ENCODE results near the gene SPEM1. TPM values are rescaled to one million over a fixed set of nuclear protein-coding genes. Genes with fewer than 3 reads are reported as not detected.

SPEM1 gene
- total and polyA plus RNA-seq, 2 donors (not counting 1 experiment from before 2014, with no cell fraction given) = not detected

DNA sequence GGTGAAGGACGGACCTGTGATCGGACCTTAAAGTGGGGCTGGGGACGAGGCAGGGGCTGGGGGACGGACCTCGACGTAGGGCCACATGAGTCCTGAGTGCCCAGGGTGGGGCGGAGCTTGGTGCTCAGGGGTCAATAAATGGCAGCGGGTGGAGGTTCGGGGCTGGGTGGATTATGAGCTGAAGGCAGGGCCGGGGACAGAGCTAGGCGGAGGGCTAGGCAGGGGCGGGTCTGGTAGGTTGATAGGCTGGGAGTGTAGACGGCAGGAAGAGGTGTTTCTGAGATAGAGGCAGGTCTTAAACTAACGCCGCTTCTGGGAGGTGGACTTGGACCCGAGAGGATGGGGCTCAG lies 25.5 kb downstream of the SPEM1 start:
- Mint-ChIP-seq H3K4me3 (peak overlapping the region; percentile 84), H3K9me3 (ENCODE audit: insufficient read depth) (no peaks in the 10 kb centered on the region), H3K4me1 (peaks cover 23% of the 10 kb centered on the region), H3K27ac (peak overlapping the region; percentile 15), H3K27me3 (peaks cover 69% of the 10 kb centered on the region)
- TF ChIP-seq EZH2 (IDR thresholded peaks at IDR 0.05; ENCODE audit: borderline replicate concordance, insufficient read depth, low read depth, low read length, poor library complexity, severe bottlenecking) = no peak
- TF ChIP-seq, protein P1, sequence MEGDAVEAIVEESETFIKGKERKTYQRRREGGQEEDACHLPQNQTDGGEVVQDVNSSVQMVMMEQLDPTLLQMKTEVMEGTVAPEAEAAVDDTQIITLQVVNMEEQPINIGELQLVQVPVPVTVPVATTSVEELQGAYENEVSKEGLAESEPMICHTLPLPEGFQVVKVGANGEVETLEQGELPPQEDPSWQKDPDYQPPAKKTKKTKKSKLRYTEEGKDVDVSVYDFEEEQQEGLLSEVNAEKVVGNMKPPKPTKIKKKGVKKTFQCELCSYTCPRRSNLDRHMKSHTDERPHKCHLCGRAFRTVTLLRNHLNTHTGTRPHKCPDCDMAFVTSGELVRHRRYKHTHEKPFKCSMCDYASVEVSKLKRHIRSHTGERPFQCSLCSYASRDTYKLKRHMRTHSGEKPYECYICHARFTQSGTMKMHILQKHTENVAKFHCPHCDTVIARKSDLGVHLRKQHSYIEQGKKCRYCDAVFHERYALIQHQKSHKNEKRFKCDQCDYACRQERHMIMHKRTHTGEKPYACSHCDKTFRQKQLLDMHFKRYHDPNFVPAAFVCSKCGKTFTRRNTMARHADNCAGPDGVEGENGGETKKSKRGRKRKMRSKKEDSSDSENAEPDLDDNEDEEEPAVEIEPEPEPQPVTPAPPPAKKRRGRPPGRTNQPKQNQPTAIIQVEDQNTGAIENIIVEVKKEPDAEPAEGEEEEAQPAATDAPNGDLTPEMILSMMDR (IDR thresholded peaks at IDR 0.05) = no peak
- intact Hi-C loops (cut with micrococcal nuclease) = no loop called here
- peaks cover 0 to 71% (median 48%) of the 10 kb centered on the region in 4 experiments for H3K27me3 ChIP-seq (replicated peaks in 1 of 4; ENCODE audit: control extremely low read depth in 1 of 4, control insufficient read depth in 3 of 4, insufficient read depth in 4 of 4, low read length in 3 of 4)
- H2AFZ ChIP-seq (ENCODE audit: insufficient read depth, low read depth, low read length, poor library complexity, severe bottlenecking) = peak overlapping the region; percentile 47
- 6% methylated on average over 14 of the region's 16 CpGs for WGBS (ENCODE audit: insufficient coverage)
- H3K79me2 ChIP-seq (ENCODE audit: control insufficient read depth, insufficient read depth, low read length) = no peaks in the 10 kb centered on the region
- POLR2A ChIA-PET = interaction anchor here (0.6 to 0.9 kb wide), 3 partner anchors 9 to 366 kb away, joined by 3 to 4 read pairs (median 3); partner anchors contain the start of gene CLEC10A
- peaks cover 2% of the 10 kb centered on the region for H4K20me1 ChIP-seq (ENCODE audit: control insufficient read depth, insufficient read depth, low read length, poor library complexity, severe bottlenecking)
- peaks cover 0 to 22% (median 0%) of the 10 kb centered on the region in 3 donors for H3K9me3 ChIP-seq (ENCODE audit: control extremely low read depth in 1 of 3, control insufficient read depth in 2 of 3, insufficient read depth in 1 of 3, low read length in 2 of 3)
- H3K27ac ChIP-seq (ENCODE audit: low read length in 2 of 2) = no peak overlapping the region
- CTCF ChIA-PET = interaction anchor here (0.6 to 3.8 kb wide), 6 partner anchors 9 to 115 kb away, joined by 3 to 17 read pairs (median 4); partner anchors contain the start of genes SENP3 and TMEM102
- H3K4me3 ChIP-seq (ENCODE audit: control extremely low read depth in 1 of 5, extremely low read depth in 1 of 5, insufficient read depth in 1 of 5, low read depth in 2 of 5, low read length in 4 of 5) = peak overlapping the region in 3 of 5 experiments; percentile 41 to 53 (median 44)
- ATAC-seq (ENCODE audit: low read depth) (peak; percentile 59), DNase-seq (peak; percentile 53)
- H3K9ac ChIP-seq (ENCODE audit: low read length) = peak overlapping the region; percentile 53
- H3K4me2 ChIP-seq (replicated peaks; ENCODE audit: low read depth, low read length, poor library complexity, severe bottlenecking) = peak overlapping the region; percentile 87
- H3K36me3 ChIP-seq (replicated peaks in 1 of 2; ENCODE audit: control extremely low read depth in 1 of 2, control insufficient read depth in 1 of 2, extremely low read depth in 1 of 2, insufficient read depth in 2 of 2, low read length in 1 of 2) = no peaks in the 10 kb centered on the region
- peaks cover 27 to 34% of the 10 kb centered on the region in 2 donors for H3K4me1 ChIP-seq (ENCODE audit: control insufficient read depth in 2 of 2, insufficient read depth in 2 of 2, low read length in 2 of 2)

DNA sequence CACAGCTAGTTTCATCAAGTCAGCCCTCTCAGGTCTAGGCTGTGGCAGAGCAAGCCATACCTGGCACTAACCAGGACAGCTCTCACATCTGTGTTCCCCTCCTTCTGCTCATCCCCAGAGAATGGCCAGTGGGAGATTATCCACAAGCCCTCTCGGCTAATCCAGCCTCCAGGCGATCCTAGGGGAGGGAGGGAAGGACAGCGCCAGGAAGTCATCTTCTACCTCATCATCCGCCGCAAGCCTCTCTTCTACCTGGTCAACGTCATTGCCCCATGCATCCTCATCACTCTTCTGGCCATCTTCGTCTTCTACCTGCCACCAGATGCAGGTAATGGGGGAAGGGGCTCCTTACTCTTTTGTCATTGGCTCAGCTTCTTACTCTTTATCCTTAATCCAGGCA lies 28.3 kb downstream of the SPEM1 start:
- peaks cover 23 to 27% of the 10 kb centered on the region in 2 donors for H3K4me1 ChIP-seq (ENCODE audit: control insufficient read depth in 2 of 2, insufficient read depth in 2 of 2, low read length in 2 of 2)
- peaks cover 0 to 43% (median 35%) of the 10 kb centered on the region in 4 experiments for H3K27me3 ChIP-seq (replicated peaks in 1 of 4; ENCODE audit: control extremely low read depth in 1 of 4, control insufficient read depth in 3 of 4, insufficient read depth in 4 of 4, low read length in 3 of 4)
- Mint-ChIP-seq H3K9me3 (ENCODE audit: insufficient read depth) (no peaks in the 10 kb centered on the region), H3K4me3 (no peak overlapping the region), H3K4me1 (peaks cover 22% of the 10 kb centered on the region), H3K27me3 (peaks cover 43% of the 10 kb centered on the region), H3K27ac (no peak overlapping the region)
- no peak overlapping the region for H3K27ac ChIP-seq (ENCODE audit: low read length in 2 of 2)
- H3K36me3 ChIP-seq (replicated peaks in 1 of 2; ENCODE audit: control extremely low read depth in 1 of 2, control insufficient read depth in 1 of 2, extremely low read depth in 1 of 2, insufficient read depth in 2 of 2, low read length in 1 of 2) = no peaks in the 10 kb centered on the region
- TF ChIP-seq EZH2 (IDR thresholded peaks at IDR 0.05; ENCODE audit: borderline replicate concordance, insufficient read depth, low read depth, low read length, poor library complexity, severe bottlenecking) = no peak
- TF ChIP-seq, protein P1 (IDR thresholded peaks at IDR 0.05) = no peak
- DNase-seq = no peak
- no peaks in the 10 kb centered on the region for H3K79me2 ChIP-seq (ENCODE audit: control insufficient read depth, insufficient read depth, low read length)
- ChIA-PET CTCF (interaction anchor here (0.6 to 0.7 kb wide), 2 partner anchors 77 to 214 kb away, joined by 3 read pairs; partner anchors contain the start of gene DVL2), POLR2A (no interaction called here)
- no CpG with 5 or more reads among the region's 7 CpGs for WGBS (ENCODE audit: insufficient coverage)
- no peak overlapping the region for H3K4me3 ChIP-seq (ENCODE audit: control extremely low read depth in 1 of 5, extremely low read depth in 1 of 5, insufficient read depth in 1 of 5, low read depth in 2 of 5, low read length in 4 of 5)
- no peak for ATAC-seq (ENCODE audit: low read depth)
- H4K20me1 ChIP-seq (ENCODE audit: control insufficient read depth, insufficient read depth, low read length, poor library complexity, severe bottlenecking) = no peaks in the 10 kb centered on the region
- H3K4me2 ChIP-seq (replicated peaks; ENCODE audit: low read depth, low read length, poor library complexity, severe bottlenecking) = no peak overlapping the region
- H3K9ac ChIP-seq (ENCODE audit: low read length) = no peak overlapping the region
- peaks cover 0 to 15% (median 0%) of the 10 kb centered on the region in 3 donors for H3K9me3 ChIP-seq (ENCODE audit: control extremely low read depth in 1 of 3, control insufficient read depth in 2 of 3, insufficient read depth in 1 of 3, low read length in 2 of 3)
- intact Hi-C loops (cut with micrococcal nuclease) = no loop called here
- H2AFZ ChIP-seq (ENCODE audit: insufficient read depth, low read depth, low read length, poor library complexity, severe bottlenecking) = no peak overlapping the region

Data from B cell (primary cell).